ENCODE measurements around the gene SLC5A5. TPM values are rescaled to one million over a fixed set of nuclear protein-coding genes. Genes with fewer than 3 reads are reported as not detected.
A peak's percentile ranks its signal among the peaks of the same experiment; 100 is the strongest.
"Not testable (repeated sequence)": the region's sequence is repeated elsewhere in the genome, so short reads cannot be mapped to it uniquely, and the experiment has no call there.

The SLC5A5 gene
- total RNA-seq, 2 donors from 2014 or later: 1.3 to 2.0 TPM

DNA sequence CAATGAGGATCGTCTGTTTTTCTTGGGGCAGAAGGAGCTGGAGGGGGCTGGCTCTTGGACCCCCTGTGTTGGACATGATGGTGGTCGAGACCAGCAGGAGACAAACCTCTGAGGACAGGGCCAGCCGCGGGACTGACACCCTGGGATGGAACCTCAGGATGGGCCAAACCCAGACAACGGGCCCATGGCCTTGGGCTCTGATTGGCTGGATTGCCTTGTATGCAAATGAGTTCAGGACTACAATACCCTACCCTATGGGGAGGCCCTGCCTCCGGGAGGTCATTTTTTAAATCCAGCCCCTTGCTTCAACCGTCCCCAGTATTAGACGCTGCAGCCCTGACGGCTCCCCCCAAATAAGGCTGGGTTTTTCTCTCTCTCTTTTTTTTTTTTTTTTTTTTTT is 22.0 kb downstream of the SLC5A5 start:
- DNase-seq: no peak
- H3K27me3 Mint-ChIP-seq: no peaks in the 10 kb centered on the region
- no peaks in the 10 kb centered on the region for H3K9me3 ChIP-seq (ENCODE audit: control insufficient read depth, low read length, poor library complexity, severe bottlenecking)
- H3K4me1 Mint-ChIP-seq: no peaks in the 10 kb centered on the region
- ATAC-seq: no peak
- H3K4me3 Mint-ChIP-seq: no peak overlapping the region
- H3K27ac Mint-ChIP-seq: no peak overlapping the region
- H3K36me3 Mint-ChIP-seq (ENCODE audit: low read depth): no peaks in the 10 kb centered on the region

DNA sequence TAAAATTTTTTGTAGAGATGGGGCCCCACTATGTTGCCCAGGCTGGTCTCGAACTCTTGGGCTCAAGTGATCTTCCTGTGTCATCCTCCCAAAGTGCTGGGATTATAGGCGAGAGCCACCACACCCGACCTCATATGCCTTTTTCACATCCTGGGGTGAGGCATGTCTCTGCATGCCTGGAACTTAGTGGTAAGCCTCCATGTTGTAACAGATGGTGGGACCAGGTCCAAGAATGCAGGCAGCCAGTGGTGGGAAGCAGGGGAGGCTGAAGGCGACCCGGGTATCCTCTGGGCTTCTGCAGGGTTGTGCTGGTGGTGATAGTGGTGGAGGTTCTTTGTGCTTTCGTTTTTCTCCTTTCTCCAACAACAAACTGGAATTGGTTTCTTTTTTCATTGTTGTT is 31.0 kb downstream of the SLC5A5 start:
- Mint-ChIP-seq H3K4me3 (no peak overlapping the region), H3K27me3 (peaks cover 25% of the 10 kb centered on the region), H3K4me1 (no peaks in the 10 kb centered on the region), H3K27ac (no peak overlapping the region), H3K36me3 (ENCODE audit: low read depth) (peaks cover 3% of the 10 kb centered on the region)
- no peaks in the 10 kb centered on the region for H3K9me3 ChIP-seq (ENCODE audit: control insufficient read depth, low read length, poor library complexity, severe bottlenecking)
- ATAC-seq: no peak
- DNase-seq: no peak

DNA sequence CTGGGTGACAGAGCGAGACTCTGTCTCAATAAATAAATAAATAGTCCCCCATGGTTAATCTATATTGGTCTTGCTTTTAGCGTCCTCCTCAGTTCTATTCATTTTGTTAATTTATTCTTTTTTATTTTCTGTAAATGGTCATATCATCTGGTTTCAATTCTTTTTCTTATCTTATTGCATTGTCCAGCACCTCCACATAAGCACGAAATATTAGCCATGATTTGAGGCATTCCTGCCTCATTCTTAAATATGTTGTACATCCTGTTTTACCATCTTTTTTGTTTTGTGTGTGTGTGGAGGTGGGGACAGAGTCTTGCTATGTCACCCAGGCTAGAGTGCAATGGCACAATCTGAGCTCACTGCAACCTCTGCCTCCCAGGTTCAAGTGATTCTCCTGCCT is 36.5 kb downstream of the SLC5A5 start:
- Mint-ChIP-seq H3K36me3 (ENCODE audit: low read depth) (no peaks in the 10 kb centered on the region), H3K27me3 (no peaks in the 10 kb centered on the region), H3K4me3 (no peak overlapping the region), H3K4me1 (no peaks in the 10 kb centered on the region), H3K27ac (no peak overlapping the region)
- H3K9me3 ChIP-seq (ENCODE audit: control insufficient read depth, low read length, poor library complexity, severe bottlenecking): no peaks in the 10 kb centered on the region
- DNase-seq (no peak), ATAC-seq (no peak)

DNA sequence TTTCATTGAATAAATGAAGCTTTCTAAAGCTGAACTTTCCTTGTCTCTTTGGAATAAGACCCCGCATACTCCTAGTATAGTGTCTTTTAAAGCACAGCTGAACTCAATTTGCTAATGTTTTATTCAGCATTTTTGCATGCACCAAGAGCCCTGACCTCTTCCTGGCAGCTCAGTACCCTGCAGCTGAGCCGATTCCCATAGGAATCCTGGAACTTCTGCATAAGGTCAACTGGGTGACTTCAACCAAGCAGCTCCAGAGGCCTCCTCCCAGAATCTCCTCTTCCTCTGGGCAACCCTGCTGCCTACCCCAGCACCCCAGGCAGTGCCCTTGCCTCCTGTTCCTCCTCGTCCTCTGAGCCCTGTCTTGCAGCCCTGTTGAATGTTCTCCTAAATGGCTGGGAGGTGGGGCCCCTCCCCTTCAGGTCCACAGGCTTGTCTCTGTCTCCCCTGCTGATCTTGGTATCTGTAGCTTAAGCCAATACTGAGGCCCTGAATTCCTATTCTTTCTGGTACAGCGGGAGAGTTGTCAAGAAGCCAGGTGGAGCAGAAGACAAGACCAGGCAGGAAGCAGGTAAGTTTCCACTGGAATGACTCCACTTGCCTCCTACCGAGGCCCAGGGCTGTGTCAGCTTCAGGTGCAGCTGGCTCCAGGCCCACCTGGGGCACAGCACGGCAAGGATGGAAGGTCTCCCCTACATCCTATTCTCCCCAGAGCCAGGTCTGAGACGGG is 37.4 kb downstream of the SLC5A5 start:
- H3K27me3 Mint-ChIP-seq: no peaks in the 10 kb centered on the region
- no peaks in the 10 kb centered on the region for H3K36me3 Mint-ChIP-seq (ENCODE audit: low read depth)
- no peak overlapping the region for H3K4me3 Mint-ChIP-seq
- ATAC-seq (no peak), DNase-seq (no peak)
- H3K9me3 ChIP-seq (ENCODE audit: control insufficient read depth, low read length, poor library complexity, severe bottlenecking): no peaks in the 10 kb centered on the region
- H3K4me1 Mint-ChIP-seq: no peaks in the 10 kb centered on the region
- H3K27ac Mint-ChIP-seq: no peak overlapping the region

DNA sequence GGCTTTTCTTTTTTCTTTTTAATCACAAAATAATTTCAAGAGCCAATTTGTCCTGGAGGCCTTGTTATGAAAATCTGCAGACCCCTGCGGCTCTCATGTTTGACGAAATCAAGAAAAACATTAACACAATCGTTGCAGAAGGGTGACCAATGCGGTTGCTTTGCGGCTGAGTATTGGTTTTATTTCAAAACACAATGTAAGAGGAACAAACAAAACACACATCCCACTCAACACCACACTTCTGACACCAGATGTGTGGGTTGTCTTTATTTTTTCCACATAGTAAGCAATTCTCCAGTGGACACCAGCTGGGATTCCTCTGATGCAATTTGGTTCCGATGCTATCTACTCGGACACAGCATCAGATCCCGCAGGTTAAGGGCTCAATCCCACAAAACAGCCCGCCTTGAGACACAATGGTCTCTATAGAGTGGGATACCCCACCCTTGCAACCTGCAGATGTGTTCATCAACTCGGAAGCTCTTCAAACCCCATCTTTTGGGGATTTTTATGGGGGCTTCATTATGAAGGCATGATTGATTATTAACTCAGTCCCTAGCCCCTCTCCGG is 39.1 kb downstream of the SLC5A5 start:
- H3K9me3 ChIP-seq (ENCODE audit: control insufficient read depth, low read length, poor library complexity, severe bottlenecking): no peaks in the 10 kb centered on the region
- H3K36me3 Mint-ChIP-seq (ENCODE audit: low read depth): no peaks in the 10 kb centered on the region
- no peak for DNase-seq
- no peak for ATAC-seq
- no peak overlapping the region for H3K4me3 Mint-ChIP-seq
- no peak overlapping the region for H3K27ac Mint-ChIP-seq
- H3K27me3 Mint-ChIP-seq: no peaks in the 10 kb centered on the region
- no peaks in the 10 kb centered on the region for H3K4me1 Mint-ChIP-seq

DNA sequence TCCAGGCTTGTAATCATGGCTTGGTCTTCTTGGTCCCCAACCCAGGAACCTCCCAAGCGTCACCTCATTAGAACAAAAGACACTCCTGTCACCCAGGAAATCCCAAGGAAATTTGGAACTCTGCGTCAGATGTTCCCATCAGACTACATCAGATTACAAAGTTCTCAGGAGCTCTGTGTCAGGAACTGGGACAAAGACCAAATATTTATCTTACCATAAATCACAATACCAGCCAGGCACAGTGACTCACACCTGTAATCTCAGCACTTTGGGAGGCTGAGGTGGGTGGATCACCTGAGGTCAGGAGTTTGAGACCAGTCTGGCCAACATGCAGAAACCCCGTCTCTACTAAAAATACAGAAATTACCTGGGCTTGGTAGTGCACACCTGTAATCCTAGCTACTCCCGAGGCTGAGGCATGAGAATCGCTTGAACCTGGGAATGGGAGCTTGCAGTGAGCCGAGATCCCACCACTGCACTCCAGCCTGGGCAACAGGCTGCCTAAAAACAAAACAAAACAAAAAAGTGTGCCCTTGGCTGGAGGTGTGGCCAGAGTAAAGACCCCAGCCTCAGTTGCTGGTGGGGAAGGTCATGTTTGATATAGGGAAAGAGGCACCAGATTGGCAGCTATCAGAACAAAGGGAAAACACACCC is 44.3 kb downstream of the SLC5A5 start:
- H3K4me3 Mint-ChIP-seq: no peak overlapping the region
- no peak for ATAC-seq
- no peaks in the 10 kb centered on the region for H3K9me3 ChIP-seq (ENCODE audit: control insufficient read depth, low read length, poor library complexity, severe bottlenecking)
- no peaks in the 10 kb centered on the region for H3K36me3 Mint-ChIP-seq (ENCODE audit: low read depth)
- DNase-seq: no peak
- no peak overlapping the region for H3K27ac Mint-ChIP-seq
- peaks cover 7% of the 10 kb centered on the region for H3K27me3 Mint-ChIP-seq
- H3K4me1 Mint-ChIP-seq: no peaks in the 10 kb centered on the region

DNA sequence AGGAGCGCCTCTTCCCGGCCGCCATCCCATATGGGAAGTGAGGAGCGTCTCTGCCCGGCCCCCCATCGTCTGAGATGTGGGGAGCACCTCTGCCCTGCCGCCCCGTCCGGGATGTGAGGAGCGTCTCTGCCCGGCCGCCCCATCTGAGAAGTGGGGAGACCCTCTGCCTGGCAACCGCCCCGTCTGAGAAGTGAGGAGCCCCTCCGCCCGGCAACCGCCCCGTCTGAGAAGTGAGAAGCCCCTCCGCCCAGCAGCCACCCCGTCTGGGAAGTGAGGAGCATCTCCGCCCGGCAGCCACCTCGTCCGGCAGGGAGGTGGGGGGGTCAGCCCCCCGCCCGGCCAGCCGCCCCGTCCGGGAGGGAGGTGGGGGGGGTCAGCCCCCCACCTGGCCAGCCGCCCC is 46.4 kb downstream of the SLC5A5 start:
- H3K27ac Mint-ChIP-seq, ATAC-seq, H3K27me3 Mint-ChIP-seq: not testable (repeated sequence)

DNA sequence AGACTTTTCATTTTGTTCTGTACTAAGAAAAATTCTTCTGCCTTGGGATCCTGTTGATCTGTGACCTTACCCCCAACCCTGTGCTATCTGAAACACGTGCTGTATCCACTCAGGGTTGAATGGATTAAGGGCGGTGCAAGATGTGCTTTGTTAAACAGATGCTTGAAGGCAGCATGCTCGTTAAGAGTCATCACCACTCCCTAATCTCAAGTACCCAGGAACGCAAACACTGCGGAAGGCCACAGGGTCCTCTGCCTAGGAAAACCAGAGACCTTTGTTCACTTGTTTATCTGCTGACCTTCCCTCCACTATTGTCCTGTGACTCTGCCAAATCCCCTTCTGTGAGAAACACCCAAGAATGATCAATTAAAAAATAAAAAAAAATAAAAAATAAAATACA is 47.4 kb downstream of the SLC5A5 start:
- not testable (repeated sequence) for ATAC-seq; DNase-seq; H3K27me3 Mint-ChIP-seq; H3K27ac Mint-ChIP-seq; H3K4me3 Mint-ChIP-seq; H3K36me3 Mint-ChIP-seq (ENCODE audit: low read depth); H3K9me3 ChIP-seq (ENCODE audit: control insufficient read depth, low read length, poor library complexity, severe bottlenecking); H3K4me1 Mint-ChIP-seq

More for the DNA sequence above, 46.4 kb downstream of the SLC5A5 start:
- not testable (repeated sequence) for DNase-seq; H3K4me1 Mint-ChIP-seq; H3K9me3 ChIP-seq (ENCODE audit: control insufficient read depth, low read length, poor library complexity, severe bottlenecking); H3K4me3 Mint-ChIP-seq; H3K36me3 Mint-ChIP-seq (ENCODE audit: low read depth)

DNA sequence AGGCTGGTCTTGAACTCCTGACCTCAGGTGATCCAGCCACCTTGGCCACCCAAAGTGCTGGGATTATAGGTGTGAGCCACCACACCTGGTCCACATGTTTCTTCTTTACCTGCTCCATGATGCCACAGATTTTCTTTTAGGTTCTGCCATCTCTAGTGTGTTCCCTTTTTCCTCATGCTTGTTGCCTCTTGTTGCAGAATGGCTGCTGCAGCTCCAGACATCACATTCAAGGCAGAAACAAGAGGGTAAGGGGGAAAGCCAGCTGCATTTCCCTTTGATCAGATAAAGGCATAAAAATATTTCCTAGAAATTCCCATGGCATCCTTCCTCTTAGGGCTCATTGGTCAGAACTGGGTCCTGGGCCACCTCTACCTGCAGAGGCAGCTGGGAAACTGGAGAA is 48.8 kb downstream of the SLC5A5 start:
- Mint-ChIP-seq H3K27me3 (peaks cover 7% of the 10 kb centered on the region), H3K4me3 (no peak overlapping the region), H3K27ac (no peak overlapping the region), H3K36me3 (ENCODE audit: low read depth) (no peaks in the 10 kb centered on the region), H3K4me1 (no peaks in the 10 kb centered on the region)
- H3K9me3 ChIP-seq (ENCODE audit: control insufficient read depth, low read length, poor library complexity, severe bottlenecking): no peaks in the 10 kb centered on the region
- DNase-seq (no peak), ATAC-seq (no peak)

DNA sequence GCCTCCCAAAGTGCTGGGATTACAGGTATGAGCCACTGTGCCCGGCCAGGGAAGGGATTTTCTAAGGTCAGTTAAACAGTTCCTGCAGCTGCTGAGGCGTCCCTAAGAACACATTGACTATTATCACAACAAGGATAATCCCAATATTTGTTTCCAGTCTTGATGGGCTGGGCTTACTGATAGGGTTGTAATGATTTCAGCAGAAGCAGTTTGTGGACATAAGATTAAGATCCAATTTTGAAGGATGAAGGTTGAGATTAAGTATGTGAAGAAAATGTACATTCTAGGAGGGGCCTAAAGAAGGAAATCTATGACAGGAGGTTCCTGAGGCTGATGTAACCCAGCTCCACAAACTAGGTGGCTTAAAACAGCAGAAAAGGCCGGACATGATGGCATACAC is 50.4 kb downstream of the SLC5A5 start:
- H3K36me3 Mint-ChIP-seq (ENCODE audit: low read depth): no peaks in the 10 kb centered on the region
- no peaks in the 10 kb centered on the region for H3K4me1 Mint-ChIP-seq
- DNase-seq (no peak), ATAC-seq (no peak)
- H3K9me3 ChIP-seq (ENCODE audit: control insufficient read depth, low read length, poor library complexity, severe bottlenecking): no peaks in the 10 kb centered on the region
- peaks cover 8% of the 10 kb centered on the region for H3K27me3 Mint-ChIP-seq
- H3K27ac Mint-ChIP-seq: no peak overlapping the region
- no peak overlapping the region for H3K4me3 Mint-ChIP-seq

GRCh38 chr19:17926044-17926443 is 54.3 kb downstream of the SLC5A5 start:
- DNase-seq (no peak), ATAC-seq (no peak)
- no peaks in the 10 kb centered on the region for H3K9me3 ChIP-seq (ENCODE audit: control insufficient read depth, low read length, poor library complexity, severe bottlenecking)
- H3K4me1 Mint-ChIP-seq: no peaks in the 10 kb centered on the region
- H3K4me3 Mint-ChIP-seq: no peak overlapping the region
- no peak overlapping the region for H3K27ac Mint-ChIP-seq
- H3K36me3 Mint-ChIP-seq (ENCODE audit: low read depth): no peaks in the 10 kb centered on the region
- peaks cover 8% of the 10 kb centered on the region for H3K27me3 Mint-ChIP-seq

DNA sequence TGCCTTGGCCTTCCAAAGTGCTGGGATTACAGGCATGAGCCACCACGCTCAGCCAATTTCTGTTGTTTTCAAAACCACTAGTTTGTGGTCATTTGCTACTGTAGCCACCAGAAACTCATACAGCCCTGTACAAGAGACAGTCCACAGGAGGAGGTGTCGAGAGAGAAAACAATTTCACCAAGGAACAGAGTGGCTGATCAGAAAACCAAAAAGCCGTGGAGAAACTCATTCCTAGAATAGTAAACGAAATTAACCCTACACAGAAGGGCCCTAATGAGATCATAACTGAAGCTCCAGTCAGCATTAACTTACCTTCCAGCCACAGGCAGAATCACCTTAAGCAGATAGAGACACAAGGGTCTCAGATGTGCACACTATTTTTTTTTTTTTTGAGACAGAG is 57.3 kb downstream of the SLC5A5 start:
- Mint-ChIP-seq H3K27ac (no peak overlapping the region), H3K27me3 (peaks cover 8% of the 10 kb centered on the region), H3K4me3 (no peak overlapping the region), H3K36me3 (ENCODE audit: low read depth) (no peaks in the 10 kb centered on the region), H3K4me1 (peaks cover 14% of the 10 kb centered on the region)
- no peaks in the 10 kb centered on the region for H3K9me3 ChIP-seq (ENCODE audit: control insufficient read depth, low read length, poor library complexity, severe bottlenecking)
- DNase-seq (no peak), ATAC-seq (no peak)

GRCh38 chr19:17931532-17932191 is 59.9 kb downstream of the SLC5A5 start:
- peak overlapping the region; percentile 95 for H3K4me3 Mint-ChIP-seq
- H3K27me3 Mint-ChIP-seq: no peaks in the 10 kb centered on the region
- peak overlapping the region; percentile 91 for H3K27ac Mint-ChIP-seq
- ATAC-seq (no peak), DNase-seq (no peak)
- H3K4me1 Mint-ChIP-seq: peaks cover 17% of the 10 kb centered on the region
- no peaks in the 10 kb centered on the region for H3K9me3 ChIP-seq (ENCODE audit: control insufficient read depth, low read length, poor library complexity, severe bottlenecking)
- H3K36me3 Mint-ChIP-seq (ENCODE audit: low read depth): no peaks in the 10 kb centered on the region
